ENCODE data around the gene ARV1. TPM values are rescaled to one million over a fixed set of nuclear protein-coding genes. Genes with fewer than 3 reads are reported as not detected.

ARV1 gene
- polyA plus RNA-seq, 1 donor from 2014 or later = 63.4 TPM

DNA sequence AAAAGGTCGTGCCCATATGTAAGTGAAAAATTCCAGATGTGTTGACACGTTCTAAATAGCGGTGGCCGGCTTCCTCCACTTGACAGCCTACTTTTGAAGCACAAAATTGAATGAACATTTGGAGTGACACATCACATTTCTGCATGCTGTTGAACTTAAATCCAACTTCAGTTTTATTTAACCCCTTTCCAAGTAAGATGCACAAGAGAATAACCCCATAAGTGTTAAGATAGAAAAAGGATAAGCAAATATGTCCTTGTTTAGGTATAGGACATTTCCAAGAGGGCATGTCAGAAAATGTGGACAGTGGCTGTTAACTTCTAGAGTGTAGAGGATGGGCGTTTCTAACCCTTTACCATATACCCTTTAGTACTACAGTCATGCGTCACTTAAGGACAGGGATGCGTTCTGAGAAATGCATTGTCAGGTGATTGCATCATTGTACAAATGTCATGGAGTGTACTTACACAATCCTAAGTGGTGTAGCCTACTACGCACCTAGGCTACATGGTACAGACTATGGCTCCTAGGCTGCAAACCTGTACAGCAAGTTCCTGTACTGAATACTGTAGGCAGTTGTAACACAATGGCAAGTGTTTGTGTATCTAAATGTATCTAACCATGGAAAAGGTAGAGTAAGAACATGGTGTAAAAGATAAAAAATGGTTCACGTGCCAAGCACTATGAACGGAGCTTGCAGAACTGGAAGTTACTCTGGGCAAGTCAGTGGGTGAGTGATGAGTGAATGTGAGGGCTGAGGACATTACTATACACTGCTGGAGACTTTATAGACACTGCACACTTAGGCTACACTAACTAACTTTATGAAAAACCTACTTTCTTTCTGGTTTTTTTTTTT is 70.5 kb downstream of the ARV1 start:
- Histone ChIP-seq H3K27me3 (ENCODE audit: insufficient read depth, low read depth, low read length) (peaks cover 4% of the 10 kb centered on the region), H3K4me3 (ENCODE audit: low read length) (no peak overlapping the region), H4K20me1 (ENCODE audit: insufficient read depth) (no peaks in the 10 kb centered on the region), H3K9ac (ENCODE audit: low read length) (no peak overlapping the region), H3K27ac (ENCODE audit: low read length) (no peak overlapping the region), H3K9me2 (ENCODE audit: insufficient read depth, low read length) (no peaks in the 10 kb centered on the region), H3K36me3 (ENCODE audit: insufficient read depth, low read length) (no peaks in the 10 kb centered on the region), H3F3A (ENCODE audit: insufficient read depth, low read length, poor library complexity, severe bottlenecking) (no peaks in the 10 kb centered on the region), H3K9me3 (ENCODE audit: low read length) (no peaks in the 10 kb centered on the region), H2AFZ (ENCODE audit: low read depth, low read length) (no peak overlapping the region), H3K79me2 (replicated peaks; ENCODE audit: insufficient read depth, low read length) (no peaks in the 10 kb centered on the region), H3K4me2 (ENCODE audit: low read length) (no peak overlapping the region)
- TF ChIP-seq POLR2AphosphoS5 (IDR thresholded peaks at IDR 0.05) = no peak
- no peak for TF ChIP-seq MXI1 (conservative IDR thresholded peaks at IDR 0.05; ENCODE audit: poor library complexity, severe bottlenecking)
- TF ChIP-seq RAD21 (conservative IDR thresholded peaks at IDR 0.05) = no peak
- TF ChIP-seq EP300 (conservative IDR thresholded peaks at IDR 0.05; ENCODE audit: poor library complexity, severe bottlenecking) = no peak

Other genes starting within 250 kb of the ARV1 start
- 0.14 TPM in 1 of 2 replicates, not detected in the other for gene CAPN9, start 231.7 kb upstream of the ARV1 start, polyA plus RNA-seq
- gene C1orf198, start 110.6 kb upstream of the ARV1 start, polyA plus RNA-seq = 16.7 and 18.9 TPM in 2 replicates
- gene TTC13, start 233 bp upstream of the ARV1 start, polyA plus RNA-seq = 33.8 and 36.7 TPM in 2 replicates
- 0.20 and 0.32 TPM in 2 replicates for gene FAM89A, start 61.2 kb downstream of the ARV1 start, polyA plus RNA-seq
- 8.0 and 8.2 TPM in 2 replicates for gene TRIM67, start 183.0 kb downstream of the ARV1 start, polyA plus RNA-seq